ENCODE results near the gene ADARB2. TPM values are rescaled to one million over a fixed set of nuclear protein-coding genes. Genes with fewer than 3 reads are reported as not detected.

The ADARB2 gene
- total RNA-seq, 3 donors from 2014 or later = 0.31 to 4.2 TPM; not detected in 1

DNA sequence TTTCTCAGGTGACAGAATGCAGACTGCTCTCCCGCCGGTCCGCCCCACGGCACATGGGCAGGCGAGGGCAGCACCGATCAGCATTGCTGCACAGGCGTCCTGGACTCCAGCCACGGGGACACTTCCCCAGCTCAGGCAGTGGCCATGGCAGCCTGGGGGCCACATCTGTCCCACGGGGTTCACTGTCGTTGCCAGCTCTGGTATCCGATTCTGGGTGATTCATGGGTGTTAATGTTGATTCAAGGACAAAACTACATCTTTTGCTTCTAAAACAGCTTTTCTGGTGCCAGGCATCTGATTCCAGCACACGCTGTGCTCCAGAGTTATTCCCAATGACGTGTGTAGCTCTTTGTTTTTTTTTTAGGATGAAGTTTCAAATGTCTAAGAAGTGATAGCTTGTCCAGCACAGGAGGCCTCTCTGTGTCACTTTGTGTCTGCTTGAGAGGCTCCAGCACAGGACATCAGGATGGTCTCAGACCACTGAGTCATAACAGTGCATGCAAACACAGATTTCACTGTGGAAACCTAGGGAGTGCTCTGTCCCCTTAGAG is 463.1 kb downstream of the ADARB2 start:
- Histone ChIP-seq H3K9me3 (no peaks in the 10 kb centered on the region), H3K4me1 (ENCODE audit: low read depth) (no peaks in the 10 kb centered on the region), H3K4me3 (no peak overlapping the region), H3K36me3 (ENCODE audit: low read depth) (no peaks in the 10 kb centered on the region)
- TF ChIP-seq, protein P1, sequence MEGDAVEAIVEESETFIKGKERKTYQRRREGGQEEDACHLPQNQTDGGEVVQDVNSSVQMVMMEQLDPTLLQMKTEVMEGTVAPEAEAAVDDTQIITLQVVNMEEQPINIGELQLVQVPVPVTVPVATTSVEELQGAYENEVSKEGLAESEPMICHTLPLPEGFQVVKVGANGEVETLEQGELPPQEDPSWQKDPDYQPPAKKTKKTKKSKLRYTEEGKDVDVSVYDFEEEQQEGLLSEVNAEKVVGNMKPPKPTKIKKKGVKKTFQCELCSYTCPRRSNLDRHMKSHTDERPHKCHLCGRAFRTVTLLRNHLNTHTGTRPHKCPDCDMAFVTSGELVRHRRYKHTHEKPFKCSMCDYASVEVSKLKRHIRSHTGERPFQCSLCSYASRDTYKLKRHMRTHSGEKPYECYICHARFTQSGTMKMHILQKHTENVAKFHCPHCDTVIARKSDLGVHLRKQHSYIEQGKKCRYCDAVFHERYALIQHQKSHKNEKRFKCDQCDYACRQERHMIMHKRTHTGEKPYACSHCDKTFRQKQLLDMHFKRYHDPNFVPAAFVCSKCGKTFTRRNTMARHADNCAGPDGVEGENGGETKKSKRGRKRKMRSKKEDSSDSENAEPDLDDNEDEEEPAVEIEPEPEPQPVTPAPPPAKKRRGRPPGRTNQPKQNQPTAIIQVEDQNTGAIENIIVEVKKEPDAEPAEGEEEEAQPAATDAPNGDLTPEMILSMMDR (IDR thresholded peaks at IDR 0.05) = no peak
- ATAC-seq (no peak), DNase-seq (no peak)
- intact Hi-C loops (cut with DNase I, micrococcal nuclease) = no loop called here

DNA sequence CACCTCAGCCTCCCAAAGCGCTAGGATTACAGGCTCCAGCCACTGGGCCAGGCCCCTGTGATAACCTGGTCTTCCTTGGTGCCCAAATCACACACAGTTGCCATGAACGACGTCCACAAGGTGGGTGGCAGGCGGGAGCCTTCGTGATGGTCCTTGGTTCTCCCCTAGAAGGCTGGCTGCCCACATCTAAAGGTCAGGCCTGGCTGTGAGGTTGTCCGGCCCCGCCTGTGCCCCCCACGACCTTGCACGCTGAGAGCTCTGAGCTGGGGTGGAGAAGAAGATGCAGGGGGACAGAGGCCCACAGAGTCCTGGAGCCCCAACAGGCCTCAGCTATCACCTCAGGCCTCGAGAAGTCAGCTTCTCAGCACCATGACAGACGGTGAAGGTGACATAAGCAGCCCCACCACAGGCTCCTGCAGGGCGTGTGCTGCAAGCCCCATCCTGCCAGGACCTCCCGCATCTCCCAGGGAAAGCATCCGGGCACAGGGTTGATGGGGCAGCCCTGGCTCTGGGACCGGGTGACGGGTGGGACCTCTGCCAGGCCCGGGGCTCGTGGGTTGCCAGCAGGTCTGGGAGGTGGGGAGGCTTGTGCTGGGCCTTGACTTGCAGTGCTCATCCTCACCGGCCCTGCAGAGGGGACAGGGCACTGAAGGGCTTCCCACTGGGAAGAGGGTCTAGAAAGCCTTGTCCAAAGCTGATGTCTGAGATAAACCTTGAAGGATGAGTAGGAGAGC is 463.8 kb downstream of the ADARB2 start:
- Histone ChIP-seq H3K4me3 (no peak overlapping the region), H3K4me1 (ENCODE audit: low read depth) (no peaks in the 10 kb centered on the region), H3K36me3 (ENCODE audit: low read depth) (no peaks in the 10 kb centered on the region), H3K9me3 (no peaks in the 10 kb centered on the region)
- TF ChIP-seq, protein P1 (IDR thresholded peaks at IDR 0.05) = no peak
- intact Hi-C loops (cut with DNase I, micrococcal nuclease) = no loop called here
- DNase-seq (no peak), ATAC-seq (no peak)

DNA sequence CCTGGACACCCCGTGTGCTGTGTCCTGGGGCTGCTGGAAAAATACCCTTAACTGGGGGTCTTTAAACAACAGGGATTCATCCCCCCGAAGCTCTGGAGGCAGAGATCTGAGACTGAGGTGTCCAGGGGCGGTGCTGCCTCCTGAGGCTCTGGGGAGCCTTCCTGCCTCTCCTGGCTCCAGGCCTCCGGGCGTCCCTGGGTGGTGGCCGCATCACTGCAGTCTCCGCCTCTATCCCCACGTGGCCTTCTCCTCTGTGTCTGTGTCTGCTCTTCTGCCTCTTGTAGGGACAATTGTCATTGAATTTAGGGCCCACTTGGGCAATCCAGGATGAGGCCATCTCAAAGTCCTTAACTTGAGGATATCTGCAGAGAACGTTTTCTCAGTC is 464.6 kb downstream of the ADARB2 start:
- no peak overlapping the region for H3K4me3 ChIP-seq
- DNase-seq (no peak), ATAC-seq (no peak)
- intact Hi-C loops (cut with DNase I, micrococcal nuclease) = no loop called here
- H3K4me1 ChIP-seq (ENCODE audit: low read depth) = no peaks in the 10 kb centered on the region
- H3K9me3 ChIP-seq = no peaks in the 10 kb centered on the region
- no peaks in the 10 kb centered on the region for H3K36me3 ChIP-seq (ENCODE audit: low read depth)
- TF ChIP-seq, protein P1 (IDR thresholded peaks at IDR 0.05) = no peak

DNA sequence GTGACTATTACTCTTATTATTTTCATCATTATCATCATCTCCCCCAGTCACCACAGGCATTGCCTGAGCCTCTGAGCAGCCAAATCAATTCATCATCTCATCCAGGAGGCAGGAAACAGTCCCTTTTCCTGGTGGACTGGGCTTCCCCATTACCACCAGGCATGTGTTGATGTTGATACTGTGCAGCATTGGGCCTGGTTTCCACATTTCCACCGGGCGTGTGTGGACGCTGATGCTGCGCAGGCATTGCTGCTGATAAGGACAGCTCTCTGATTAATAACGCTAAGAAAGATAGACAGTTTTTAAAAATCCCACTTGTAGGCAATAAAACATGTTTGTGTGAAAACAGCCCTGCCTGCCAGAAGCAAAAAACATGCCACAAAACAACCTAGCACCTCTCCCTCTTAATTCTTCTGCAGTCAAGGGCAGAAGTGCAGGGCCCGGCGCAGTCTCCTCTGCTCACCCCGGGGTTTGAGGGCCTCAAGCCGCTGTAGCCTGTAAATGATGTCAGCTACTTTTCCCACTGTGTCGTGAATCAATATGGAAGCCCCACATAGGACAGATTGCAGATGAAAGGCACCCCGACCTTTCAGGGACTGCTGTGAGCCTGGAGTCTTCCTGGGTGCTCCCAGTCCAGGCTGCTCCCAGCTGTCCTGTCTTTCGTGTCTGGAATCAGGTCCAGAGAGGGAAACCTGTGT is 465.1 kb downstream of the ADARB2 start:
- TF ChIP-seq, protein P1 (IDR thresholded peaks at IDR 0.05) = no peak
- no peak overlapping the region for H3K4me3 ChIP-seq
- DNase-seq (no peak), ATAC-seq (no peak)
- no peaks in the 10 kb centered on the region for H3K4me1 ChIP-seq (ENCODE audit: low read depth)
- intact Hi-C loops (cut with DNase I, micrococcal nuclease) = no loop called here
- no peaks in the 10 kb centered on the region for H3K36me3 ChIP-seq (ENCODE audit: low read depth)
- no peaks in the 10 kb centered on the region for H3K9me3 ChIP-seq

DNA sequence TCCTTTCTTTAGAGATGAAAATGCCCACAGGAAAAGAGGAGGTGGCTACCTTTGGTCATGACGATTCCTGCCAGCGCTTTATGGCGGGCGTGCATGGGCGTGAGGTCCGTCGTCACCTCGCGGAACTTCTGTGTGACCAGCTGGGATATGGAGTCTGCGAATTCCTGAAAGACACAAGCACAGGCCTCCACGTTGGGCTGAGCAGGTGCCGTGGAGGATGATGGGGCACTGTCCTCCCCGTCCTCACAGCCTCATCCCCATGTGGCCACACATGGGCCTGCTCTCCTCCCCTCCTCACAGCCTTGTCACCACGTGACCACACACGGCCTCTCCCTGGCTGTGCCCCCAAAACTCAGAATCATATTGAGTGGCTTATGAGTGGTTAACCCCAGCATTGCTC is 466.4 kb downstream of the ADARB2 start:
- no peaks in the 10 kb centered on the region for H3K4me1 ChIP-seq (ENCODE audit: low read depth)
- ATAC-seq (no peak), DNase-seq (no peak)
- intact Hi-C loops (cut with DNase I, micrococcal nuclease) = no loop called here
- H3K9me3 ChIP-seq = no peaks in the 10 kb centered on the region
- TF ChIP-seq, protein P1 (IDR thresholded peaks at IDR 0.05) = no peak
- H3K4me3 ChIP-seq = no peak overlapping the region
- H3K36me3 ChIP-seq (ENCODE audit: low read depth) = no peaks in the 10 kb centered on the region
